GM12878 (cell line): ENCODE data around the gene PAX2. TPM values are rescaled to one million over a fixed set of nuclear protein-coding genes. Genes with fewer than 3 reads are reported as not detected.

ENCODE experiments used
- ATAC-seq: fragments of 200-7000 bp; cut with Tn5 transposase; 3 replicates; pipeline ENCODE4 v1.9.1; 2020; ENCODE audit warnings: mild to moderate bottlenecking, moderate library complexity
- BruUV-seq: library from RNA; stranded (reverse); fragments of 400-500 nt; replicated peaks from 2 replicates; lab custom pipeline; 2021; lab: Mats Ljungman, UMichigan
- CTCF ChIA-PET: fragments of 300-600 bp; sonication (Branson Sonifier 250); formaldehyde crosslinking; extraction: SDS; loops from one replicate; lab custom pipeline; 2021; ENCODE audit warnings: inconsistent platforms; lab: Yijun Ruan, JAX
- POLR2A ChIA-PET: fragments of 350-600 bp; formaldehyde crosslinking; extraction: SDS; loops from one replicate; lab custom pipeline; 2021; ENCODE audit warnings: inconsistent platforms; lab: Charles Lee
- RAD21 ChIA-PET: fragments of 300-600 bp; sonication (Branson Sonifier 250); formaldehyde crosslinking; loops from one replicate; lab custom pipeline; 2023; ENCODE audit warnings: antibody characterized with exemption; ENCODE audit not compliant: unreplicated experiment; lab: Charles Lee
- SMC1A ChIA-PET: fragments of 300-600 bp; sonication (Branson Sonifier 250); formaldehyde crosslinking; loops from one replicate; lab custom pipeline; 2023; ENCODE audit not compliant: unreplicated experiment, uncharacterized antibody; lab: Charles Lee
- DNase-seq: peaks from one replicate; pipeline ENCODE4 v3.0.0-alpha.2; 2011; ENCODE audit warnings: low read depth, low spot score
- FAIRE-seq: peaks from 3 replicates; lab custom pipeline; 2011; peaks lifted over from hg19 to GRCh38; lab: Jason Lieb, UNC
- H2AFZ ChIP-seq: 2 replicates; pipeline ENCODE4 v1.6.0; 2011; ENCODE audit warnings: low read depth, low read length, control low read depth; ENCODE audit not compliant: control insufficient read depth
- H3K27ac ChIP-seq: 2 replicates; pipeline ENCODE4 v1.5.1; 2011; ENCODE audit warnings: control low read depth; ENCODE audit not compliant: control insufficient read depth, insufficient read depth
- H3K27me3 ChIP-seq, 2 experiments: replicated peaks in 1 of 2; 2 replicates each; pipeline versions ENCODE4 v1.6.0 to v1.6.1; 2011; ENCODE audit warnings: low read length in 1 of 2; ENCODE audit not compliant: control insufficient read depth in 2 of 2, insufficient read depth in 2 of 2
- H3K36me3 ChIP-seq, 2 experiments: 2 replicates each; pipeline ENCODE4 v1.5.1; 2011; ENCODE audit warnings: low read length in 1 of 2; ENCODE audit not compliant: control insufficient read depth in 2 of 2, insufficient read depth in 2 of 2
- H3K4me1 ChIP-seq: 2 replicates; pipeline ENCODE4 v1.6.1; 2011; ENCODE audit warnings: mild to moderate bottlenecking, low read length, moderate library complexity, mixed read lengths; ENCODE audit not compliant: control insufficient read depth, insufficient read depth
- H3K4me2 ChIP-seq: 2 replicates; pipeline ENCODE4 v1.6.0; 2011; ENCODE audit warnings: control low read depth; ENCODE audit not compliant: control insufficient read depth, insufficient read depth
- H3K4me3 ChIP-seq: fragments of 200-600 bp; sonication (generic); 2 replicates; pipeline ENCODE4 v1.5.1; 2016
- H3K79me2 ChIP-seq: 2 replicates; pipeline ENCODE4 v1.6.0; 2011; ENCODE audit warnings: low read length; ENCODE audit not compliant: control insufficient read depth, insufficient read depth
- H3K9ac ChIP-seq: 2 replicates; pipeline ENCODE4 v1.8.0; 2011; ENCODE audit warnings: low read length, control low read depth, mixed read lengths; ENCODE audit not compliant: control insufficient read depth, insufficient read depth
- H3K9me3 ChIP-seq: replicated peaks from 3 replicates; pipeline ENCODE4 v1.5.1; 2011; ENCODE audit warnings: mild to moderate bottlenecking, low read length; ENCODE audit not compliant: control insufficient read depth, insufficient read depth
- H4K20me1 ChIP-seq: 2 replicates; pipeline ENCODE4 v1.6.0; 2011; ENCODE audit not compliant: control insufficient read depth, insufficient read depth
- CEBPB ChIP-seq, 2 experiments: fragments of 150-350 bp in 1 of 2; IDR thresholded peaks; 2 replicates each; pipeline ENCODE4 v1.6.1; 2012 to 2014; ENCODE audit warnings: low read depth in 2 of 2, low read length in 2 of 2, borderline replicate concordance in 1 of 2, inconsistent platforms in 1 of 2
- CHD2 ChIP-seq: IDR thresholded peaks from 2 replicates; pipeline ENCODE4 v1.6.1; 2011; ENCODE audit warnings: low read depth, low read length, improper control_type of control experiment, borderline replicate concordance
- NR2F1 ChIP-seq: fragments of 450-650 bp; conservative IDR thresholded peaks from 2 replicates; pipeline ENCODE4 v1.6.1; 2017; ENCODE audit warnings: mild to moderate bottlenecking
- NRF1 ChIP-seq: conservative IDR thresholded peaks from 2 replicates; pipeline ENCODE4 v1.6.1; 2011; ENCODE audit warnings: mild to moderate bottlenecking, low read depth, low read length, improper control_type of control experiment
- RAD21 ChIP-seq: IDR thresholded peaks from 2 replicates; pipeline ENCODE4 v1.6.1; 2011; ENCODE audit warnings: mild to moderate bottlenecking, low read depth, low read length, moderate library complexity; ENCODE audit not compliant: insufficient read depth
- SMARCA5 ChIP-seq: fragments of 450-650 bp; IDR thresholded peaks from 2 replicates; pipeline ENCODE4 v1.6.1; 2017; ENCODE audit warnings: mild to moderate bottlenecking
- SMC3 ChIP-seq: IDR thresholded peaks from 2 replicates; pipeline ENCODE4 v1.6.1; 2011; ENCODE audit warnings: low read length, improper control_type of control experiment, borderline replicate concordance
- SP1 ChIP-seq: IDR thresholded peaks from one replicate; pipeline ENCODE4 v1.6.1; 2011; ENCODE audit warnings: low read depth, low read length
- SRF ChIP-seq, 2 experiments: IDR thresholded peaks; 2 replicates each; pipeline ENCODE4 v1.6.1; 2011; ENCODE audit warnings: low read depth in 2 of 2, low read length in 2 of 2, mild to moderate bottlenecking in 1 of 2, moderate library complexity in 1 of 2
- STAT3 ChIP-seq: IDR thresholded peaks from 2 replicates; pipeline ENCODE4 v1.6.1; 2011; ENCODE audit warnings: low read depth, low read length, improper control_type of control experiment
- YY1 ChIP-seq: IDR thresholded peaks from 2 replicates; pipeline ENCODE4 v1.6.1; 2011; ENCODE audit warnings: low read depth, mild to moderate bottlenecking, low read length
- ZZZ3 ChIP-seq: IDR thresholded peaks from 2 replicates; pipeline ENCODE4 v1.6.1; 2011; ENCODE audit warnings: low read depth; ENCODE audit not compliant: control insufficient read depth, insufficient read length
- whole genome bisulfite sequencing: methylation state at CpG from one replicate; pipeline ENCODE4 v1.1.6; 2016; ENCODE audit warnings: low lambda C conversion rate; ENCODE audit not compliant: insufficient replicate concordance, insufficient coverage; ENCODE audit errors: missing lambda C conversion rate; 5-methylcytosine and 5-hydroxymethylcytosine counted together
- in situ Hi-C: fragments of 300-500 bp; cut with MboI; formaldehyde crosslinking; loops from 9 replicates; pipeline ENCODE4 v1.14.3; 2018; ENCODE audit warnings: mixed read lengths
- intact Hi-C: fragments of 100-400 bp; cut with micrococcal nuclease; formaldehyde crosslinking; loops from one replicate; pipeline ENCODE4 v1.14.2; 2022; ENCODE audit not compliant: unreplicated experiment
- polyA plus RNA-seq, 11 experiments: library from polyadenylated mRNA; depleted of rRNA in 4 of 11; unstranded in 6 of 11; stranded (reverse) in 5 of 11; fragments of >200 nt; fragmentation: Nextera tagmentation in 4 of 11; fragmentation: Illumina TruSeq in 1 of 11; extraction: Ambion mirVana in 4 of 11; extraction: Trizol in 1 of 11; gene quantifications; 1 replicate in 1 of 11; 2 replicates in 10 of 11; pipeline versions ENCODE4 v1.2.1 to v1.2.3, GENCODE V29; 2011 to 2016; ENCODE audit warnings: inconsistent platforms in 2 of 11, missing spikeins in 2 of 11, low read depth in 1 of 11
- total RNA-seq, 4 experiments: library from RNA; depleted of rRNA in 3 of 4; stranded (reverse); fragments of >200 nt in 3 of 4; fragmentation: Illumina TruSeq in 1 of 4; extraction: Trizol in 1 of 4; gene quantifications; 2 replicates each; pipeline versions ENCODE4 v1.2.1 to v1.2.3, GENCODE V29; 2013 to 2021
- TF ChIP-seq, protein P1 (sequence below), 3 experiments: IDR thresholded peaks in 2 of 3; conservative IDR thresholded peaks in 1 of 3; 2 replicates each; pipeline ENCODE4 v1.5.1; 2011; ENCODE audit warnings: low read depth in 3 of 3, low read length in 3 of 3, mild to moderate bottlenecking in 3 of 3, control low read depth in 2 of 3, moderate library complexity in 2 of 3, inconsistent platforms in 1 of 3, mixed read lengths in 1 of 3; ENCODE audit not compliant: control insufficient read depth in 2 of 3, insufficient read depth in 1 of 3; ENCODE audit errors: extremely low read depth in 1 of 3

The PAX2 gene
- total and polyA plus RNA-seq, 10 of the 15 experiments (the other 5 are each of a cell fraction or from before 2014, with no cell fraction given): not detected

DNA sequence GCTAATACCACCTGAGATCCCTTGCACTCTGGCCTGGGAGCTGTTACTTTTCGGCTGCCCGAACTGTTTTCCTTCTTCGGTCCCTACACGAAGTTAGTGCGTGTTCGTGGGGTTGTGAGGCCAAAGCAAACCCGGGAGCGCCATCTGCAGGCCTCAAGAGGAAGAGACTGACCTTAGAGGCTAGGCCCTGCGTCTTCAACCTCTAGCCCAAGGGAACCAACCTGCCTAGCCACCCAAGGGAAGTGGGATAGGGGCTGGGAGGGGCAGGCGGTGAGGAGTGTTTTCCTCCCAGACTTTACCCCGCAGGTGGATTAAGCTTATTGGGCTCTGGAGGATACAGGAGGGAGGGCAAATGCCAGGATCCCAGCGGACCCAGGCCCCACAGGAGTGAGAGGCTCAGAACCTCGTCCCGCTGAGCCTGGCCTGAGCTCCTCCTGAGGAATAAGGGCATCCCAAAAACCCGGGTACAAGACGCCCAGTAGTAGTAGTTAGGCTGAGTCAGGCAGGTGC lies 1.7 kb upstream of the PAX2 start:
- Histone ChIP-seq H3K4me3 (no peak overlapping the region), H3K27me3 (peaks cover 34 to 44% of the 10 kb centered on the region in 2 experiments), H3K79me2 (no peaks in the 10 kb centered on the region), H3K4me2 (no peak overlapping the region), H2AFZ (no peak overlapping the region), H3K4me1 (no peaks in the 10 kb centered on the region), H3K27ac (no peak overlapping the region), H3K9me3 (no peaks in the 10 kb centered on the region), H3K9ac (no peak overlapping the region), H3K36me3 (no peaks in the 10 kb centered on the region), H4K20me1 (no peaks in the 10 kb centered on the region)
- SMC1A ChIA-PET: interaction anchor here (0.6 to 1.6 kb wide), 11 partner anchors 20 to 271 kb away, joined by 3 to 4 read pairs (median 3); no protein-coding TSS in a partner anchor
- peak; percentile 91 for ATAC-seq
- intact Hi-C loops: loop anchor here (1.0 to 10.0 kb wide), 3 partner anchors 72 to 181 kb away; no protein-coding TSS in a partner anchor
- TF ChIP-seq CHD2 (no peak), SRF (IDR thresholded peaks at IDR 0.05; ENCODE audit: low read depth in 2 of 2, low read length in 2 of 2) (no peak), SMC3 (peak; percentile 74), NR2F1 (0 out of 2 replicates have a peak, but pooled peaks have one; percentile 15), STAT3 (no peak), YY1 (0 out of 2 replicates have a peak, but pooled peaks have one; percentile 20), SMARCA5 (no peak), RAD21 (peak; percentile 76), NRF1 (no peak), SP1 (no peak), CEBPB (IDR thresholded peaks at IDR 0.05; ENCODE audit: borderline replicate concordance in 1 of 2, low read depth in 2 of 2, low read length in 2 of 2) (no peak), ZZZ3 (no peak)
- TF ChIP-seq, protein P1, sequence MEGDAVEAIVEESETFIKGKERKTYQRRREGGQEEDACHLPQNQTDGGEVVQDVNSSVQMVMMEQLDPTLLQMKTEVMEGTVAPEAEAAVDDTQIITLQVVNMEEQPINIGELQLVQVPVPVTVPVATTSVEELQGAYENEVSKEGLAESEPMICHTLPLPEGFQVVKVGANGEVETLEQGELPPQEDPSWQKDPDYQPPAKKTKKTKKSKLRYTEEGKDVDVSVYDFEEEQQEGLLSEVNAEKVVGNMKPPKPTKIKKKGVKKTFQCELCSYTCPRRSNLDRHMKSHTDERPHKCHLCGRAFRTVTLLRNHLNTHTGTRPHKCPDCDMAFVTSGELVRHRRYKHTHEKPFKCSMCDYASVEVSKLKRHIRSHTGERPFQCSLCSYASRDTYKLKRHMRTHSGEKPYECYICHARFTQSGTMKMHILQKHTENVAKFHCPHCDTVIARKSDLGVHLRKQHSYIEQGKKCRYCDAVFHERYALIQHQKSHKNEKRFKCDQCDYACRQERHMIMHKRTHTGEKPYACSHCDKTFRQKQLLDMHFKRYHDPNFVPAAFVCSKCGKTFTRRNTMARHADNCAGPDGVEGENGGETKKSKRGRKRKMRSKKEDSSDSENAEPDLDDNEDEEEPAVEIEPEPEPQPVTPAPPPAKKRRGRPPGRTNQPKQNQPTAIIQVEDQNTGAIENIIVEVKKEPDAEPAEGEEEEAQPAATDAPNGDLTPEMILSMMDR (IDR thresholded peaks at IDR 0.05 in 2 of 3, conservative IDR thresholded peaks at IDR 0.05 in 1 of 3; ENCODE audit: control insufficient read depth in 2 of 3, extremely low read depth in 1 of 3, insufficient read depth in 1 of 3, low read depth in 3 of 3, low read length in 3 of 3): peak; percentile 81 to 82 (median 81)
- peak; percentile 52 for FAIRE-seq
- CTCF ChIA-PET: interaction anchor here (0.7 to 2.1 kb wide), 32 partner anchors 9 to 310 kb away, joined by 3 to 23 read pairs (median 4); no protein-coding TSS in a partner anchor
- in situ Hi-C loops: loop anchor here (5.0 kb wide), 1 partner anchor 71 kb away; no protein-coding TSS in a partner anchor
- no peak for DNase-seq
- POLR2A ChIA-PET: interaction anchor here (1.6 kb wide), 1 partner anchor 79 kb away, joined by 3 read pairs; no protein-coding TSS in a partner anchor
- WGBS: under 1% methylated on average over 16 of the region's 16 CpGs
- RAD21 ChIA-PET: interaction anchor here (0.6 to 1.1 kb wide), 6 partner anchors 10 to 225 kb away, joined by 3 to 6 read pairs (median 3); no protein-coding TSS in a partner anchor
- BruUV-seq: no TSS peak
